OCI-LY7 (cell line): ENCODE data around the gene SMOC2. TPM values are rescaled to one million over a fixed set of nuclear protein-coding genes. Genes with fewer than 3 reads are reported as not detected.

Source experiments
- BruUV-seq: library from RNA; stranded (reverse); fragments of 400-500 nt; replicated peaks from 2 replicates; lab custom pipeline; 2021; lab: Mats Ljungman, UMichigan
- CTCF ChIA-PET: fragments of 300-600 bp; sonication (Branson Sonifier 250); formaldehyde crosslinking; loops from one replicate; lab custom pipeline; 2022; ENCODE audit warnings: antibody characterized with exemption; ENCODE audit not compliant: unreplicated experiment; lab: Charles Lee
- POLR2A ChIA-PET: fragments of 300-600 bp; sonication (Branson Sonifier 250); formaldehyde crosslinking; loops from one replicate; lab custom pipeline; 2022; ENCODE audit warnings: antibody characterized with exemption; lab: Charles Lee
- DNase-seq: peaks from one replicate; pipeline ENCODE4 v3.0.0-alpha.2; 2015; ENCODE audit warnings: low spot score
- H2AFZ ChIP-seq: fragments of 200-600 bp; sonication (generic), shearing (Covaris generic); 2 replicates; pipeline ENCODE4 v1.6.1; 2014; ENCODE audit warnings: mild to moderate bottlenecking, antibody characterized with exemption, low read length, moderate library complexity
- H3K27ac ChIP-seq: fragments of 200-600 bp; sonication (generic); 2 replicates; pipeline ENCODE4 v1.5.1; 2014; ENCODE audit warnings: mixed run types, low read depth, mild to moderate bottlenecking, moderate library complexity, low read length, inconsistent platforms; ENCODE audit not compliant: poor library complexity, severe bottlenecking
- H3K36me3 ChIP-seq: fragments of 200-600 bp; sonication (generic); 2 replicates; pipeline ENCODE4 v1.6.1; 2014; ENCODE audit warnings: mild to moderate bottlenecking, antibody characterized with exemption, low read length, moderate library complexity, mixed read lengths; ENCODE audit not compliant: insufficient read depth
- H3K4me1 ChIP-seq: fragments of 200-600 bp; sonication (generic); 2 replicates; pipeline ENCODE4 v1.5.1; 2014; ENCODE audit warnings: mild to moderate bottlenecking, low read length; ENCODE audit not compliant: insufficient read depth, poor library complexity, severe bottlenecking
- H3K4me2 ChIP-seq: fragments of 200-600 bp; sonication (generic); 2 replicates; pipeline ENCODE4 v1.6.1; 2014; ENCODE audit warnings: mild to moderate bottlenecking, low read length
- H3K4me3 ChIP-seq: fragments of 200-600 bp; sonication (generic); 2 replicates; pipeline ENCODE4 v1.5.1; 2014; ENCODE audit warnings: mild to moderate bottlenecking, low read depth, low read length; ENCODE audit not compliant: poor library complexity, severe bottlenecking
- H3K79me2 ChIP-seq: fragments of 200-600 bp; sonication (generic); 2 replicates; pipeline ENCODE4 v1.6.1; 2016; ENCODE audit warnings: low read depth, mild to moderate bottlenecking, low read length, moderate library complexity, mixed read lengths; ENCODE audit not compliant: insufficient read depth
- H3K9me2 ChIP-seq: fragments of 200-600 bp; sonication (generic); 2 replicates; pipeline ENCODE4 v1.6.1; 2016; ENCODE audit warnings: mild to moderate bottlenecking, low read length, mixed read lengths; ENCODE audit not compliant: insufficient read depth
- H3K9me3 ChIP-seq: fragments of 200-600 bp; sonication (generic); 2 replicates; pipeline ENCODE4 v1.6.1; 2014; ENCODE audit warnings: mild to moderate bottlenecking, mixed run types, low read length, mixed read lengths
- H4K20me1 ChIP-seq: fragments of 200-600 bp; sonication (generic); 2 replicates; pipeline ENCODE4 v1.6.1; 2014; ENCODE audit warnings: mild to moderate bottlenecking, antibody characterized with exemption, low read length, moderate library complexity, mixed read lengths; ENCODE audit not compliant: insufficient read depth
- EZH2phosphoT487 ChIP-seq: fragments of 200-600 bp; sonication (generic); IDR thresholded peaks from 2 replicates; pipeline ENCODE4 v1.6.1; 2018; ENCODE audit warnings: low read depth, borderline replicate concordance, mild to moderate bottlenecking, mixed run types, antibody characterized with exemption, low read length, moderate library complexity, mixed read lengths
- intact Hi-C: fragments of 100-400 bp; cut with micrococcal nuclease; formaldehyde crosslinking; loops from one replicate; pipeline ENCODE4 v1.10.0; 2022; ENCODE audit not compliant: unreplicated experiment
- total RNA-seq, 2 experiments: library from RNA; depleted of rRNA in 1 of 2; stranded (reverse); fragments of >200 nt in 1 of 2; shearing (Covaris generic) in 1 of 2; gene quantifications; 2 replicates each; pipeline ENCODE4 v1.2.3, GENCODE V29; 2014 to 2022
- TF ChIP-seq, protein P1 (sequence below): fragments of 200-600 bp; sonication (generic); conservative IDR thresholded peaks from 2 replicates; pipeline ENCODE4 v1.5.1; 2014; ENCODE audit warnings: mild to moderate bottlenecking, antibody characterized with exemption, low read length, moderate library complexity, mixed read lengths

SMOC2 gene
- total RNA-seq, 2 experiments from 2014 or later = not detected

DNA sequence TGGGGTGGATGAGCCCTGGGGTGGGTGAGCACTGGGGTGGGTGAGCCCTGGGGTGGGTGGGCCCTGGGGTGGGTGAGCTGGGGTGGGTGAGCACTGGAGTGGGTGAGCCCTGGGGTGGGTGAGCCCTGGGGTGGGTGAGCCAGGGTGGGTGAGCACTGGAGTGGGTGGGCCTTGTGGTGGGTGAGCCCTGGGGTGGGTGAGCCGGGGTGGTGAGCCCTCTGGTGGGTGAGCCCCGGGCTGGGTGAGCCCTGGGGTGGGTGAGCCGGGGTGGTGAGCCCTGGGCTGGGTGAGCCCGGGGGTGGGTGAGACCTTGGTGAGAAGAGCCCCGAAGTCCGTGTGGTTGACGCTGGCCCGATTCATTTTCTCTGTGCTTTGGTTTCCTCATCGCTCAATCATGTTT, 18.6 kb downstream of the SMOC2 start:
- TF ChIP-seq, protein P1, sequence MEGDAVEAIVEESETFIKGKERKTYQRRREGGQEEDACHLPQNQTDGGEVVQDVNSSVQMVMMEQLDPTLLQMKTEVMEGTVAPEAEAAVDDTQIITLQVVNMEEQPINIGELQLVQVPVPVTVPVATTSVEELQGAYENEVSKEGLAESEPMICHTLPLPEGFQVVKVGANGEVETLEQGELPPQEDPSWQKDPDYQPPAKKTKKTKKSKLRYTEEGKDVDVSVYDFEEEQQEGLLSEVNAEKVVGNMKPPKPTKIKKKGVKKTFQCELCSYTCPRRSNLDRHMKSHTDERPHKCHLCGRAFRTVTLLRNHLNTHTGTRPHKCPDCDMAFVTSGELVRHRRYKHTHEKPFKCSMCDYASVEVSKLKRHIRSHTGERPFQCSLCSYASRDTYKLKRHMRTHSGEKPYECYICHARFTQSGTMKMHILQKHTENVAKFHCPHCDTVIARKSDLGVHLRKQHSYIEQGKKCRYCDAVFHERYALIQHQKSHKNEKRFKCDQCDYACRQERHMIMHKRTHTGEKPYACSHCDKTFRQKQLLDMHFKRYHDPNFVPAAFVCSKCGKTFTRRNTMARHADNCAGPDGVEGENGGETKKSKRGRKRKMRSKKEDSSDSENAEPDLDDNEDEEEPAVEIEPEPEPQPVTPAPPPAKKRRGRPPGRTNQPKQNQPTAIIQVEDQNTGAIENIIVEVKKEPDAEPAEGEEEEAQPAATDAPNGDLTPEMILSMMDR = no peak
- no peak for TF ChIP-seq EZH2phosphoT487
- BruUV-seq = no TSS peak
- no peaks in the 10 kb centered on the region for H3K9me3 ChIP-seq
- no peak overlapping the region for H3K27ac ChIP-seq
- ChIA-PET POLR2A (no interaction called here), CTCF (no interaction called here)
- H3K4me3 ChIP-seq = no peak overlapping the region
- no peaks in the 10 kb centered on the region for H3K79me2 ChIP-seq
- no peaks in the 10 kb centered on the region for H4K20me1 ChIP-seq
- no peaks in the 10 kb centered on the region for H3K36me3 ChIP-seq
- no peak overlapping the region for H3K4me2 ChIP-seq
- H2AFZ ChIP-seq = no peak overlapping the region
- no peak for DNase-seq
- no peaks in the 10 kb centered on the region for H3K4me1 ChIP-seq
- H3K9me2 ChIP-seq = no peaks in the 10 kb centered on the region
- intact Hi-C loops = no loop called here

DNA sequence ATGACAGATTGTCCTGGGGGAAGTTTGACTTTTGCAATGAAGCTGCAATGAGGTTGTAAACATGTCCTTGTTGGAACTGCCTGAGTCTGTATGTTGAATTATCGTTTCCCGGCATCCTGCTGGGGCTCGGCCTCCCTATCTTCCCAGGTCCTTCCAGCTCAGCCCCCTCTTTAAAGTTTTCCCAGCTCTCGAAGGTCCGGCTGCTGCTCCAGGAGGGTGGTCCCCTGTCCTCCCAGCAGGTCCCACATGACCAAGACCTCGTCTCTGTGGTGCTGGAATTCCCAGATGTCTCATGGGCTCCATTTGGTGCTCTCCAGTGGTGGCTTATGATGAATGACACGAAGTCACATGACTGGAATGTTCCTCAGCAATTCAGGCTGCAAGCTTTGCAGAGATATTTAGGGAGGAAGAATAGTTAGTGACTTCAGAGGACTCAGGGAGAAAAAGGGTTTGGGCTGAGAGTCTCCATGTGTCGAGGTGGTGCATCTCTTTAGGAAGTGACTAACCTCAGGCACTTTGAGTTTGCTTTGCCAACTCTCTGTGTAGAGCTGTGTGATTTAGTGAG, 21.4 kb downstream of the SMOC2 start:
- no peaks in the 10 kb centered on the region for H3K79me2 ChIP-seq
- ChIA-PET CTCF (no interaction called here), POLR2A (no interaction called here)
- no peaks in the 10 kb centered on the region for H3K36me3 ChIP-seq
- no peak for DNase-seq
- no peaks in the 10 kb centered on the region for H3K9me2 ChIP-seq
- H3K4me3 ChIP-seq = no peak overlapping the region
- H3K4me2 ChIP-seq = no peak overlapping the region
- H3K4me1 ChIP-seq = no peaks in the 10 kb centered on the region
- TF ChIP-seq, protein P1 = no peak
- no peak for TF ChIP-seq EZH2phosphoT487
- intact Hi-C loops = no loop called here
- no peak overlapping the region for H3K27ac ChIP-seq
- H4K20me1 ChIP-seq = no peaks in the 10 kb centered on the region
- no peak overlapping the region for H2AFZ ChIP-seq
- no peaks in the 10 kb centered on the region for H3K9me3 ChIP-seq
- no TSS peak for BruUV-seq

DNA sequence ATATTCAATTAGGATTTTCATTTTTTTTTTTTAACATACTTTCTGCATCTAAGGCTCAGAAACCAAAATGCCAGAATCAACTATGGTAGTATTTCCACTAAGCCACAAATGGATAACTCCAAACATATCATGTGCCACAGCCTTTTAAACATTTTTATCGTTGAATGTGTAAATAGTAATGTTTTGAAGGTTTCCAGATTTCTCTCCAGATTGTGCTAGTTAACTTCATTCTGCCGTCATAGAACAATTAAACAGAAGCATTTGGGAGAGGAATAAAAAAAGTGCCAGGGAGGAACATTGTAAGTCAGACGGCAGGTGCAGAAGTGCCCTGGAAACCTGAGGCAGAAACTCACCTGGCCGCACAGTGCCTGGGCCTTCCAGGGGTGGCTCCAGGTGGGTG, 23.6 kb downstream of the SMOC2 start:
- no peaks in the 10 kb centered on the region for H3K4me1 ChIP-seq
- no peaks in the 10 kb centered on the region for H3K36me3 ChIP-seq
- BruUV-seq = no TSS peak
- TF ChIP-seq, protein P1 = no peak
- TF ChIP-seq EZH2phosphoT487 = no peak
- no peak overlapping the region for H3K4me2 ChIP-seq
- CTCF ChIA-PET = no interaction called here
- H4K20me1 ChIP-seq = no peaks in the 10 kb centered on the region
- H2AFZ ChIP-seq = no peak overlapping the region
- no peaks in the 10 kb centered on the region for H3K9me2 ChIP-seq
- intact Hi-C loops = no loop called here
- H3K4me3 ChIP-seq = no peak overlapping the region
- no peak overlapping the region for H3K27ac ChIP-seq
- no peaks in the 10 kb centered on the region for H3K9me3 ChIP-seq
- POLR2A ChIA-PET = no interaction called here
- DNase-seq = no peak
- H3K79me2 ChIP-seq = no peaks in the 10 kb centered on the region
